ENCODE measurements around the gene TOGARAM1. TPM values are rescaled to one million over a fixed set of nuclear protein-coding genes. Genes with fewer than 3 reads are reported as not detected.

The TOGARAM1 gene
- total RNA-seq, 1 donor from 2014 or later = 14.7 TPM

DNA sequence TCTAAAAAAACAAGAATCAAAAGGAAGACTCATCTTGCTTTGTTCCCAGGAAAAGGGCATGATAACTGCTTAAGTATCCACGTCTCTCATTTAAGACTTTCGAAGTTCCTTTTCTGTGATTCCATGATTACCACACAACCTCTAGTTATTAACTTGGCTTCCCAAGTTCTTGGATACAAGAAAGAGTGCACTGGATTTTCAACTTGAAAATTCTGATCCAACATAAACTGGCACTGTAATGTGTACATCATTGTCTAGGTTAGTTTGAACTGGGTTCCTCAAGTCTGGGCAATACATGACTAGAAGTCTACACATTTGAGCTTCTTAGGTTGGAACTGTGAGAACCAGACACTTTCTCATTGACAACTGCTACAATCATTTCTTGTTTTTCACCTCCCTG lies 1.8 kb upstream of the TOGARAM1 start:
- H2AFZ ChIP-seq (ENCODE audit: low read depth, low read length) = no peak overlapping the region
- Mint-ChIP-seq H3K27me3 (ENCODE audit: low read depth, unreplicated experiment) (no peaks in the 10 kb centered on the region), H3K4me1 (ENCODE audit: low read depth, unreplicated experiment) (peaks cover 6% of the 10 kb centered on the region), H3K36me3 (ENCODE audit: low read depth, unreplicated experiment) (no peaks in the 10 kb centered on the region), H3K27ac (ENCODE audit: unreplicated experiment) (peak overlapping the region; percentile 81), H3K4me3 (ENCODE audit: unreplicated experiment) (no peak overlapping the region), H3K9me3 (ENCODE audit: unreplicated experiment) (no peaks in the 10 kb centered on the region)
- DNase-seq (ENCODE audit: low read depth) (no peak), FAIRE-seq (no peak)
- H3K9ac ChIP-seq (ENCODE audit: low read length) = peak overlapping the region; percentile 90
- H3K36me3 ChIP-seq (ENCODE audit: insufficient read depth, low read length) = no peaks in the 10 kb centered on the region
- no peaks in the 10 kb centered on the region for H3K9me3 ChIP-seq (ENCODE audit: insufficient read depth, low read depth, low read length)
- peaks cover 49% of the 10 kb centered on the region for H4K20me1 ChIP-seq (ENCODE audit: insufficient read depth, low read length)
- peaks cover 24% of the 10 kb centered on the region for H3K4me1 ChIP-seq (ENCODE audit: insufficient read depth, low read length)
- TF ChIP-seq EZH2 (IDR thresholded peaks at IDR 0.05; ENCODE audit: insufficient read depth, low read length) = no peak
- TF ChIP-seq, protein P1, sequence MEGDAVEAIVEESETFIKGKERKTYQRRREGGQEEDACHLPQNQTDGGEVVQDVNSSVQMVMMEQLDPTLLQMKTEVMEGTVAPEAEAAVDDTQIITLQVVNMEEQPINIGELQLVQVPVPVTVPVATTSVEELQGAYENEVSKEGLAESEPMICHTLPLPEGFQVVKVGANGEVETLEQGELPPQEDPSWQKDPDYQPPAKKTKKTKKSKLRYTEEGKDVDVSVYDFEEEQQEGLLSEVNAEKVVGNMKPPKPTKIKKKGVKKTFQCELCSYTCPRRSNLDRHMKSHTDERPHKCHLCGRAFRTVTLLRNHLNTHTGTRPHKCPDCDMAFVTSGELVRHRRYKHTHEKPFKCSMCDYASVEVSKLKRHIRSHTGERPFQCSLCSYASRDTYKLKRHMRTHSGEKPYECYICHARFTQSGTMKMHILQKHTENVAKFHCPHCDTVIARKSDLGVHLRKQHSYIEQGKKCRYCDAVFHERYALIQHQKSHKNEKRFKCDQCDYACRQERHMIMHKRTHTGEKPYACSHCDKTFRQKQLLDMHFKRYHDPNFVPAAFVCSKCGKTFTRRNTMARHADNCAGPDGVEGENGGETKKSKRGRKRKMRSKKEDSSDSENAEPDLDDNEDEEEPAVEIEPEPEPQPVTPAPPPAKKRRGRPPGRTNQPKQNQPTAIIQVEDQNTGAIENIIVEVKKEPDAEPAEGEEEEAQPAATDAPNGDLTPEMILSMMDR (IDR thresholded peaks at IDR 0.05; ENCODE audit: insufficient read depth, low read depth, low read length) = no peak
- peak overlapping the region; percentile 76 for H3K27ac ChIP-seq (ENCODE audit: low read depth, low read length)
- H3K4me2 ChIP-seq (ENCODE audit: low read length) = peak overlapping the region; percentile 98
- H3K79me2 ChIP-seq (ENCODE audit: insufficient read depth, low read length) = peaks cover 96% of the 10 kb centered on the region
- no peaks in the 10 kb centered on the region for H3K27me3 ChIP-seq (ENCODE audit: insufficient read depth, low read length)
- H3K4me3 ChIP-seq (ENCODE audit: insufficient read depth, low read depth, low read length) = peak overlapping the region; percentile 97

DNA sequence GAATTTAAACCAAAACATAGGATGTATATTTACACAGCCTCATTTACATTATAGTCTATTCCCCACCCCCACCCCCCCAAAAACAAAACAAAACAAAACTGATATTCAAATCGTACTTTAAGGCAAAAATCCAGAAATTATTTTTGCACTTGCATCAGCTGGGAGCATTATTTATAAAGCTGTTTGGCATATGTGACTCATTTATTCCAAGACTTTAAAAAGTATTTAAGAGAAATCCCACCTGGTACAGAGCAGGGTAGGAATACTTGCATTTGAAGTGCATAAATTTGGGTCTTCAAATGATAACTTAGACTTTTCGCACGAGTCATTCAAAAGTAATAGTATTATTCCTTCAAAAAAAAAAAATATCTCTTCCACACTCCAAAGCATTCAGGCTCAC lies 1.3 kb upstream of the TOGARAM1 start:
- H3K9me3 Mint-ChIP-seq (ENCODE audit: unreplicated experiment) = no peaks in the 10 kb centered on the region
- no peak for DNase-seq (ENCODE audit: low read depth)
- H3K27ac Mint-ChIP-seq (ENCODE audit: unreplicated experiment) = no peak overlapping the region

DNA sequence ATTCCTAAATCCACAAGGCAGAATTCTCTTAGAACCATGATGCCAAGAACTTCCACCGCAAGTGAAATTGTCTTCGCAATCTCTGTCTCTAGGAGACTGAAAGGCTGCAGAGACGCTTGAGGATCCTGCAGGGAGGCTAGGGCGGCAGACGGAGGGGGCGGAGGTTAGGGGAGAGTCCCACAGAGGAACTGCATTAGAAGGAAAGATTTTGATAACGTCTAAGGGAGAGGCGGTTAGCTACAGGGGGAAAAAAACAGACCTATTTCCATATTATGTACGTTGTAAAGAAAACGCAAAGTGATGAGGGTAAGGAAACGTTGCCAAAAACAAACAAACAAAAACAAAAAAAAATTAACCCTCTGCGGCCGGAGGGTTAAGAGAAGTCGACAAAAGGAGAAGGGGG lies 838 bp upstream of the TOGARAM1 start:
- H3K4me2 ChIP-seq (ENCODE audit: low read length) = peak overlapping the region; percentile 98
- no peaks in the 10 kb centered on the region for H3K9me3 ChIP-seq (ENCODE audit: insufficient read depth, low read depth, low read length)
- peaks cover 45% of the 10 kb centered on the region for H4K20me1 ChIP-seq (ENCODE audit: insufficient read depth, low read length)
- H3K4me3 ChIP-seq (ENCODE audit: insufficient read depth, low read depth, low read length) = peak overlapping the region; percentile 97
- Mint-ChIP-seq H3K27ac (ENCODE audit: unreplicated experiment) (no peak overlapping the region), H3K36me3 (ENCODE audit: low read depth, unreplicated experiment) (no peaks in the 10 kb centered on the region), H3K4me3 (ENCODE audit: unreplicated experiment) (no peak overlapping the region), H3K27me3 (ENCODE audit: low read depth, unreplicated experiment) (no peaks in the 10 kb centered on the region), H3K4me1 (ENCODE audit: low read depth, unreplicated experiment) (peaks cover 6% of the 10 kb centered on the region), H3K9me3 (ENCODE audit: unreplicated experiment) (no peaks in the 10 kb centered on the region)
- FAIRE-seq (no peak), DNase-seq (ENCODE audit: low read depth) (peak; percentile 57)
- H3K27me3 ChIP-seq (ENCODE audit: insufficient read depth, low read length) = no peaks in the 10 kb centered on the region
- H3K27ac ChIP-seq (ENCODE audit: low read depth, low read length) = peak overlapping the region; percentile 76
- H3K36me3 ChIP-seq (ENCODE audit: insufficient read depth, low read length) = no peaks in the 10 kb centered on the region
- peak overlapping the region; percentile 90 for H3K9ac ChIP-seq (ENCODE audit: low read length)
- peak overlapping the region; percentile 93 for H2AFZ ChIP-seq (ENCODE audit: low read depth, low read length)
- TF ChIP-seq, protein P1 (IDR thresholded peaks at IDR 0.05; ENCODE audit: insufficient read depth, low read depth, low read length) = no peak
- TF ChIP-seq EZH2 (IDR thresholded peaks at IDR 0.05; ENCODE audit: insufficient read depth, low read length) = no peak
- H3K79me2 ChIP-seq (ENCODE audit: insufficient read depth, low read length) = peaks cover 96% of the 10 kb centered on the region
- peaks cover 29% of the 10 kb centered on the region for H3K4me1 ChIP-seq (ENCODE audit: insufficient read depth, low read length)

More for the DNA sequence above, 1.3 kb upstream of the TOGARAM1 start:
- TF ChIP-seq EZH2 (IDR thresholded peaks at IDR 0.05; ENCODE audit: insufficient read depth, low read length) = no peak
- TF ChIP-seq, protein P1 (IDR thresholded peaks at IDR 0.05; ENCODE audit: insufficient read depth, low read depth, low read length) = no peak
- H3K9me3 ChIP-seq (ENCODE audit: insufficient read depth, low read depth, low read length) = no peaks in the 10 kb centered on the region
- H4K20me1 ChIP-seq (ENCODE audit: insufficient read depth, low read length) = peaks cover 45% of the 10 kb centered on the region
- H3K79me2 ChIP-seq (ENCODE audit: insufficient read depth, low read length) = peaks cover 96% of the 10 kb centered on the region
- no peaks in the 10 kb centered on the region for H3K27me3 Mint-ChIP-seq (ENCODE audit: low read depth, unreplicated experiment)
- H3K4me3 ChIP-seq (ENCODE audit: insufficient read depth, low read depth, low read length) = peak overlapping the region; percentile 97
- peak overlapping the region; percentile 90 for H3K9ac ChIP-seq (ENCODE audit: low read length)
- H3K4me2 ChIP-seq (ENCODE audit: low read length) = peak overlapping the region; percentile 98
- peaks cover 6% of the 10 kb centered on the region for H3K4me1 Mint-ChIP-seq (ENCODE audit: low read depth, unreplicated experiment)
- H3K4me1 ChIP-seq (ENCODE audit: insufficient read depth, low read length) = peaks cover 29% of the 10 kb centered on the region
- no peak for FAIRE-seq
- peak overlapping the region; percentile 76 for H3K27ac ChIP-seq (ENCODE audit: low read depth, low read length)
- H3K36me3 Mint-ChIP-seq (ENCODE audit: low read depth, unreplicated experiment) = no peaks in the 10 kb centered on the region
- peak overlapping the region; percentile 93 for H2AFZ ChIP-seq (ENCODE audit: low read depth, low read length)
- H3K36me3 ChIP-seq (ENCODE audit: insufficient read depth, low read length) = no peaks in the 10 kb centered on the region
- H3K4me3 Mint-ChIP-seq (ENCODE audit: unreplicated experiment) = no peak overlapping the region
- H3K27me3 ChIP-seq (ENCODE audit: insufficient read depth, low read length) = no peaks in the 10 kb centered on the region

All from astrocyte (in vitro differentiated cells and primary cell).